Endometrial microvascular endothelial cells (primary cell): ENCODE measurements around the gene CRYBG3. TPM values are rescaled to one million over a fixed set of nuclear protein-coding genes. Genes with fewer than 3 reads are reported as not detected.
"Not testable (repeated sequence)": the region's sequence is repeated elsewhere in the genome, so short reads cannot be mapped to it uniquely, and the experiment has no call there.

Source experiments
- in situ Hi-C: cut with HindIII; loops from 2 replicates; pipeline ENCODE4 v1.10.0; 2017; ENCODE audit warnings: low sequenced_read_pairs, low pct_unique_long_range_greater_than_20kb; ENCODE audit errors: inconsistent ontology term
- total RNA-seq: library from RNA; depleted of rRNA; stranded (reverse); fragments of >200 nt; gene quantifications from one replicate; pipeline ENCODE4 v1.2.3, GENCODE V29; 2015; ENCODE audit errors: inconsistent ontology term

Gene CRYBG3
- total RNA-seq, 1 donor from 2014 or later = 10.1 TPM

- in situ Hi-C loops = no loop called here
These were observed 62.8 kb downstream of the CRYBG3 start for GRCh38 chr3:97884586-97885123.

GRCh38 chr3:97885931-97886824 is 64.4 kb downstream of the CRYBG3 start:
- in situ Hi-C loops = no loop called here

- in situ Hi-C loops = no loop called here
These were observed 68.0 kb downstream of the CRYBG3 start for GRCh38 chr3:97889814-97890213.

- in situ Hi-C loops = no loop called here
These were observed 71.0 kb downstream of the CRYBG3 start for GRCh38 chr3:97892852-97893251.

- in situ Hi-C loops = no loop called here
These were observed 73.4 kb downstream of the CRYBG3 start for GRCh38 chr3:97895216-97895615.

- in situ Hi-C loops = no loop called here
These were observed 74.3 kb downstream of the CRYBG3 start for GRCh38 chr3:97896129-97896528.

- in situ Hi-C loops = no loop called here
These were observed 74.7 kb downstream of the CRYBG3 start for GRCh38 chr3:97896547-97896946.

GRCh38 chr3:97899331-97899730 is 77.5 kb downstream of the CRYBG3 start:
- in situ Hi-C loops = no loop called here

- in situ Hi-C loops = no loop called here
These were observed 79.8 kb downstream of the CRYBG3 start for GRCh38 chr3:97901313-97902248.

GRCh38 chr3:97909830-97910229 is 88.0 kb downstream of the CRYBG3 start:
- in situ Hi-C loops = not testable (repeated sequence)

GRCh38 chr3:97910236-97910831 is 88.5 kb downstream of the CRYBG3 start:
- in situ Hi-C loops = not testable (repeated sequence)

- in situ Hi-C loops = no loop called here
These were observed 89.1 kb downstream of the CRYBG3 start for GRCh38 chr3:97910931-97911351.

GRCh38 chr3:97911459-97911858 is 89.6 kb downstream of the CRYBG3 start:
- in situ Hi-C loops = no loop called here

GRCh38 chr3:97914388-97914787 is 92.6 kb downstream of the CRYBG3 start:
- in situ Hi-C loops = no loop called here

GRCh38 chr3:97916576-97916975 is 94.8 kb downstream of the CRYBG3 start:
- in situ Hi-C loops = no loop called here

GRCh38 chr3:97917813-97918536 is 96.2 kb downstream of the CRYBG3 start:
- in situ Hi-C loops = no loop called here

GRCh38 chr3:97927704-97928103 is 105.9 kb downstream of the CRYBG3 start:
- in situ Hi-C loops = no loop called here

GRCh38 chr3:97928986-97929385 is 107.2 kb downstream of the CRYBG3 start:
- in situ Hi-C loops = no loop called here
